Femur (tissue), 1 donor: ENCODE data around the gene OCIAD1.
"Not testable (repeated sequence)": the region's sequence is repeated elsewhere in the genome, so short reads cannot be mapped to it uniquely, and the experiment has no call there.

Experiments used
- DNase-seq: peaks from one replicate; pipeline ENCODE4 v3.0.0-alpha.2; 2017

Gene OCIAD1, protein sequence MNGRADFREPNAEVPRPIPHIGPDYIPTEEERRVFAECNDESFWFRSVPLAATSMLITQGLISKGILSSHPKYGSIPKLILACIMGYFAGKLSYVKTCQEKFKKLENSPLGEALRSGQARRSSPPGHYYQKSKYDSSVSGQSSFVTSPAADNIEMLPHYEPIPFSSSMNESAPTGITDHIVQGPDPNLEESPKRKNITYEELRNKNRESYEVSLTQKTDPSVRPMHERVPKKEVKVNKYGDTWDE

DNA sequence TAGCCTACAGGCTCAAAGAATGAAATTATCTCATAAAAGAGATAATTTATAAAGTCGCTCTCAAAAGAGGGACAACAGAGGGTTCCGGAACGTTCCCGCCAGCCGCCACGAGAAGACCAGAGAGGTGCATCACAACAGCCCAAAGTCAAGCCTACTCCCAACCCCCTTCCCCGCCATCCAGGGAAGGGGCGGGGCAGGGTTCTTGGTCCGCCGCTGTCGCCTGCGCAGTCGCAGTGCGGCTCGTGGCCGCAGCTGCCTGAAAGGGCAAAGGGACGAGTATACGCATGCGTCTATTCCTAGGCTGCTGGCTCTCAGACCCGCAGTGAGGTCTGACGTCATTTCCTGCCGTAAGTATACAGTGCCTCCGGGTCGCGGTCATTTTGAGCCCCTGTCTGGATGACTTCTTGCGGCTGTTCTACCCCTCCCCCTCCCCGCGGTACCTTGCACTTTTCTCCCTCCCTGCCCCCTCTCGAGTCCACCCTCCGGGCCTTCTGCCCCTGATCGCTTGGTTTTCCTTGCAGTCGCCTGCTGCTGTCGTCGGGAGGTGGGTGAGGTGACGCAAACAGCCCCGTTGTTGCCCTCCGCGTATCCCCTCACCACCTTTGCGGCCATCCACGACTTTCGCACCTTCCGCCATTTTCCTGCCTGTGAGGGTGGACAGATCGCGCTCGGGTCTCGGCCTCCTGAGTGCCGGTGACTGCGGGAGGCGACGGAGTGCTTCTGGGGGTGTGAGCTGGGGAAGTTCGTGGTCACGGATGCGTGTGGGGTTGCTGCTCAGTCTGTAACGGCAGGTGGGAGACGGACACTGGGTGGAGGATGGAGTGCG lies at the start of gene OCIAD1:
Gene OCIAD1, plus strand, starts transcription at position 383 of the 826 bp plus-strand sequence. CDS start 1,537 bp downstream, outside the sequence.
- DNase-seq = peak; percentile 98

DNA sequence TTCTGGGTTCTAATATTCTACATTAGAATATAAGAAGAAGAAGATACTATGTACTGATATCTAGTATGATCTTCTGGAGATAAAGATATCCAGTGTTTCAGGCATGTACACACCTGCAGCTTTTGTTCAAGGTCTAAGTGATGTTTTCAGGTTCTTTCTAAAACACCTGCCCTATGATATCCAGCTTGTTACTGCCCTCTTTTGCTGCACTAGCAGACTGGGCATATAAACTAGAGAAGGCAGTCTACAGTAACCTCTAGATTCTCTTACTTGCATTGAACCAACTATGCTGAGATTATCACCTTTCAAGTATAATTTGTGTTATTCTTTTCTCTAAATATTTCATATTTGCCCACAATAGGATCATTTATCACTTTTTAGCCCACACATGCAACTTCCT lies 48.9 kb upstream of the OCIAD1 start:
- no peak for DNase-seq

DNA sequence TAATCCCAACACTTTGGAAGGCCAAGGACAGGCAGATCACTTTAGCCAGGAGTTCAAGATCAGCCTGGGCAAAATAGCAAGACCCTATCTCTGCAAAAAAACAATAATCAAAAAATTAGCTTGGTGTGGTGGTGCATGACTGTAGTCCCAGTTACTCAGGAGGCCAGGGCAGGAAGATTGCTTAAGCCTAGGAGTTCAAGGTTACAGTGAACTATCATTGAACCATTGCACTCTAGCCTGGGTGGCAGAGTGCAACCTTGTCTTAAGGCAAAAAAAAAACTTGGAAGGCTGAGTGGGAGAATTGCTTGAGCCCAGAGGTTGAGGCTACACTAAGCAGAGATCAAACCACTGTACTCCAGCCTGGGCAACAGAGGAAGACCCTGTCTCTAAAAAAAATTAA lies 45.6 kb upstream of the OCIAD1 start:
- no peak for DNase-seq

DNA sequence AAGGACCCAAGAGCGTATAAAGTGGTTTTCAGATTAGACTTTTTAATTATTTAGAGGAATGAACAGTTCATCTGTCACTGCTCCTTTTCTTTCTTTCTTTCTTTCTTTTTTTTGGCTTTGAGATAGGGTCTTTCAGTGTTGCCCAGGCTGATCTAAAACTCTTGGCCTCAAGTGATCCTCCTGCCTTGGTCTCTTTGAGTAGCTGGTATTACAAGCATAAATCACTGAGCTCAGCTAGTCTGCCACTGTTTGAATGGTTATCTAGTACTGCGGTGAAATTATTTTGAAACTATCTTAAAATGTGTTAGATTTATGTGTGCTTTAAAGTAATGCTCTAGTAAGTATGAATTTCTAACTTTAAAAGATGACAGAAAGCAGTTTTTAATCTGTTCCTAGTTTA lies 44.3 kb upstream of the OCIAD1 start:
- no peak for DNase-seq

DNA sequence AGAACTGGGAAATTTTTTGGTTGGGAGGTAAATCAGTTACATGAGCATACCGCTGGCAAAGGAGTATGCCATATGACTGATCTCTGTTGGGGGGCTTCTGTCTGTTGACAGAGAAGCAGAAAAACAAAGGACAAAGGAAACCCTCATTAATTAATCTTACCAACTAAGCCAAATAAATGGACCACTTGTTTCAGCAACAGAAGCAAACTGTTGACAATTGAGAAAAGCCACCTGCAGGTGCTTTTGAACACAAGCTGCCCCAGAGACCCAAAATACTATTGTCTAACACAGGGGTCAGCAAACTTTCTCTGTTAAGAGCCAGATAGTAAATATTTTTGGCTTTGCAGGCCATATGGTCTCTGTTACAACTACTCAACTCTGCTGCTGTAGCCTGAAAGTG lies 43.8 kb upstream of the OCIAD1 start:
- DNase-seq = no peak

DNA sequence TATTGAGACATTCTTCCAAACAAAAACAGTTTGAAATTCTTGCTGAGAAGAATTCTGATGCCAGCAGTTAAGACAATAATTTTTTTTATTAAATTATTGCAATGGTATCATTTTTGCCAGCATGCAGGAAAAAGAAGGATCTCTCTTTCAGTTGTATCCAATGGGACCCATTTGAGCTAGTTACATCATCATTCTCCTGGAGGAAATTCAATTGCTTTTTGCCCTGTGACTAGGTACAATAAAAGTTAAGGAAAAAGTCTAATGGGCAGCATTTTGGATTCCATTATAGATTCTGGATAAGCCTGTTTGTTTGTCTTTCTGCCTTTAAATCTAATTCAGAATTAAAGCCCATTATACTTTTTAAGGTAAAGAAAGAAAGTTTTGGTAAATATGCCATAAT lies 40.3 kb upstream of the OCIAD1 start:
- no peak for DNase-seq

DNA sequence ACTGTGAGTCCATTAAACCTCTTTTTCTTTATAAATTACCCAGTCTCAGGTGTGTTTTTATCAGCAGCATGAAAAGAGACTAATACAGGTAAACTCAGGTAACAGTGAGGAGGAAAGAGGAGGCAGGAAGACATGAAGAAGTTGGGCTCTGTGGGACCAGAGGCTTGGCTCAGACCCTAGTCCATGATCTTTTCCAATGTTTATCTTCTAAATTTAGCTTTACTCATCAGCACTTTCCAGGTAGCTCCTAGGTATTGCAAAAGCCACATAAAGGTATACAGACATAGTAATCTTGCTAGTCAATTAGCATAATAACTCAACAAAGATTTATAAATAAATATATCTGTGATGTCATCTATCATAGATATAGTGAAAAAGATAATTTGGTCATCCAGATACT lies 39.6 kb upstream of the OCIAD1 start:
- no peak for DNase-seq

DNA sequence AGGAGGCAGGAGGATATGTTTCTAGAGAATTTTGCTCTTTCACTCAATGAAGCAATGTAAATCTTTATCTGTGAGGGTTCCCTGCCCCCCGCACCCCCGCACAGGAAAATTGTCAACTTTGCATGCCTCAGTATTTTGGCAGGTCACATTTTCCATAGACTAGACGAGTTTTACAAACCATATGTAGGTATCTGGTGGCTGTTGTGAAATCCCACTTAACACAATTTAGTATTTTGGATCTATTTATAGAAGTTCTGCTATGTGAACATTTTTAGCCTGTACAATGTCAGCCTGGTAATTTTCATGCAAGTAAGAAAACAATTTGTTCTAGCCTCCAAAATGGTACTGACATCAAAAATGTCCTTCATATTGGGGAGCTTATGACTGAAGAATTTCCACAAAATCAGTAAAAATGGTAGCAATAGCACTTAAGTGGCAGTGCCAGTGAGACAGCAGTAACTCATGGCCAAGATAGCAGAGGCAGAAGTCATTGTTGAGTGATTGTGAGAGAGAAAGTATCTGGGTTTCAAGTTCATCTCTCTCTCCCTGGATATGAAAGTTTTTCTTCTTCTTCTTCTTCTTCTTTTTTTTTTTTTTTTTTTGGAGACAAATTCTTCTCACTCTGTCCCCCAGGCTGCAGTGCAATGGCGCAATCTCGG lies 38.4 kb upstream of the OCIAD1 start:
- no peak for DNase-seq

DNA sequence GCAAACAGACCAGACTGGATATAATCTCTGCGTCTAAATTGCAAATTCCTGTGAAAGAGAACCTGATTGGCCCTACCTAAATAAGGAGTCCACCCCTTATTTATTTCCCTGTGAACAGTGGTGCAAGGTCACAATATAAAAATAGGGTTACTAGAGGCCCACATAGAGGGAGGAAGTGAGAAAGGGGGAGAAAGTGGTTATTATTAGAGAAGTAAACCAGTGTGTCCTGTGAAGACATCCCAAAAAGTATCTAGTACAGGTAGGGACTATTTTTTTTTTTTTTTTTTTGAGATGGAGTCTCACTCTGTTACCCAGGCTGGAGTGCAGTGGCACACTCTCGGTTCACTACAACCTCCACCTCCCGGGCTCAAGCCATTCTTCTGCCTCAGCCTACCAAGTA lies 35.8 kb upstream of the OCIAD1 start:
- no peak for DNase-seq

DNA sequence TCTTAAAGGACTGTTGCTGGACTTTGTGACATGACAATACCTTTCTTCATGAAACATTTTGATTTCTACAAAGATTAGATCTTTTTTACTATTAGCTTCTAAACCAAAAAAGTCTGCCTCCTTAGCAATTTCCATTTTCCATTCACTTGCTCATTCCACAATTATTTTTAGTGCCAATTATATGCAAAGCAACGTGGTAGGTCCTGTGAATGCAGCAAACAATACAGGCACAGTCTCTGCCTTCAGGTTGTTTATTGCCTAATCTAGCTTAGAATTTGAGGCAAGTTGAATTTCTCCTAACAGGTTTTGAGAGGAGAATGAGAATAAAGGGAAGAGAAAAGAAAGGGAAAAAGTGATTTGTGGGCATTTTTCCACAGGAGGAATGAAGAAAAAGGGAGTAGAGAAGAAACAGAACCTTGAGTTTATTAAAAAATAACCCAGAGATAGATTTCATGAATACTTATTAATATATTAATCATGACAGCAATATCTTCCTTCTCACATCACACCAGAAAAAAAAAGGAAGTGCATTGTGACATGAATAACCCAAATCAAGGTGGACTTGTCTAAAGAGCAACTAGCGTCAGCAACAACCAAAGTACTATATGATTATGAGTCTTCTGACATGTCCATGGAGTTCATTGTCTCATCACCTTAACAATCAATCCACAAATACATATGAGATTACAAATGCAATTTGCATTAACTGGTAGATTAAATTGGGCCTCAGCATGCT lies 34.5 kb upstream of the OCIAD1 start:
- no peak for DNase-seq

DNA sequence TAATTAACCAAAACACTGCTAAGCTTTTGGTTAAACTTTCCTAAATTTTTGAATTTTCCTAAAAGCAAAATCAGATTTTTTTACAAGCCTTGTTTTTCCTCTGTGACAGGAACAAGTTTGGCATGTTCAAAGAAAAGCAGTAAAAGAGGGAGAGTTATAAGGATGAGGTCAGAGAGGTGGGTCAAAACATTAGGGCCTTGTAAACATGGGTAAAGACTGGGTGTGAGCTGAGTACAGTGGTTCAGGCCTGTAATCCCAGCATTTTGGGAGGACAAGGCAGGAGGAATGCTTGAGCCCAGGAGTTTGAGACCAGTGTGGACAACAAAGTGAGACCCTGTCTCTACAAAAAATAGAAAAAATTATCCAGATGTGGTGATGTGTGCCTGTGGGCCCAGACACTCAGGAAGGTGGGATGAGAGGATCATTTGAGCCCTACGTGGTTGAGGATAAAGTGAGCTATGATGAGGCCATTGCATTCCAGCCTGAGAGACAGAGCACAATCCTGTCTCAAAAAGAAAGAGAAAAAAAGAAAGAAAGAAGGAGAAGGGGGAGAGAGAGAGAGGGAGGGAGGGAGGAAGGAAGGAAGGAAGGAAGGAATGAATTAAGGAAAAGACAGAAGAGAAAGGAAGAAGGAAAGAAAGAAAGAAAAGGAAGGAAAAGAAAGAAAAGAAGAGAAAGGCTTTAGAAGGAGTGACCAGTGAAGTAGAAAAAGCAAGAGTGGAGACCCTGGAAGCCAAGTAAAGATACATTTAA lies 33.8 kb upstream of the OCIAD1 start:
- DNase-seq = no peak

DNA sequence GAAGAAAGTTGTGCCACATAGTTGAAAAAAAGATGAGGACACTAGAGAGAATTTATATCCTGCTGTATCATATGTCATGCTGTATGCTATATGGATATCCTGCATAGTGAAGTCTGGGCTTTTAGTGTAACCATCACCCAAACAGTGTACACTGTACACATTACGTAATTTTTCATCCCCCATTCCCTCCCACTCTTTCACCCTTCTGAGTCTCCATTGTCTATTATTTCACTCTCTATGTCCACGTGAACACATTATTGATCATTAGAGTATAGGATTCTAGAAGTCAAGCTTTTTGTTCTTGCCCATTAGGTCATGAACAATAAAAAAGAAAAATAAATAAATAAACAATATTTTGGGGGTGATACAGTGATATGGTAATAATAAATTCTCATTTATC lies 32.8 kb upstream of the OCIAD1 start:
- no peak for DNase-seq

DNA sequence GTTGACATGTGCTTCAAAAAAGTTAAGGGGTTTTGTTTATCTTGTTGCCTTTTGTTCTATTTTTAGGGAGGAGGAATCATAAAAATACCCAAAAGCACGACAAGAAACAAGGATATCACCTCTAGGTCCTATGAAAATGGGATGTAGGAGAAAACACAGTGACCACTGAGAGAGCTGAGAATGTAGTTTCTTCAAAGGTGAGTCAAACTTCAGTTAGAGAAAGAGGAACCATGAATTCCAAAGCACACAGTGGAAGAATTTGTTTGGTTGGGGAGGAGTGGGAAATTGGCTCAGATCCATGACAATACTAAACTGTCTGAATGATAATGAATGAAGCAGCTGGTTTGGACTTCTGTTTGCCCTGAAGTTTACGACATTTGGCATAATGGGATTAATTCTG lies 31.7 kb upstream of the OCIAD1 start:
- DNase-seq = no peak

DNA sequence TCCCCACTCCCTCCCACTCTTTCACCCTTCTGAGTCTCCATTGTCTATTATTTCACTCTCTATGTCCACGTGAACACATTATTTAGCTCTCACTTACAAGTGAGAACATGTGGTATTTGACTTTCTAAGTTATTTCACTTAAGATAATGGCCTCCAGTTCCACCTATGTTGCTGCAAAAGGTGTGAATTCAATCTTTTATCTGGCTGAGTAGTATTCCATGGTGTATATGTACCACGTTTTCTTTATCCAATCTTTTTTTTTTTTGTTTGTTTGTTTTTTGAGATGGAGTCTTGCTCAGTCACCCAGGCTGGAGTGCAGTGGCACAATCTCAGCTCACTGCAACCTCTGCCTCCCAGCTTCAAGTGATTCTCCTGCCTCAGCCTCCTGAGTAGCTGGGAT lies 30.7 kb upstream of the OCIAD1 start:
- not testable (repeated sequence) for DNase-seq

DNA sequence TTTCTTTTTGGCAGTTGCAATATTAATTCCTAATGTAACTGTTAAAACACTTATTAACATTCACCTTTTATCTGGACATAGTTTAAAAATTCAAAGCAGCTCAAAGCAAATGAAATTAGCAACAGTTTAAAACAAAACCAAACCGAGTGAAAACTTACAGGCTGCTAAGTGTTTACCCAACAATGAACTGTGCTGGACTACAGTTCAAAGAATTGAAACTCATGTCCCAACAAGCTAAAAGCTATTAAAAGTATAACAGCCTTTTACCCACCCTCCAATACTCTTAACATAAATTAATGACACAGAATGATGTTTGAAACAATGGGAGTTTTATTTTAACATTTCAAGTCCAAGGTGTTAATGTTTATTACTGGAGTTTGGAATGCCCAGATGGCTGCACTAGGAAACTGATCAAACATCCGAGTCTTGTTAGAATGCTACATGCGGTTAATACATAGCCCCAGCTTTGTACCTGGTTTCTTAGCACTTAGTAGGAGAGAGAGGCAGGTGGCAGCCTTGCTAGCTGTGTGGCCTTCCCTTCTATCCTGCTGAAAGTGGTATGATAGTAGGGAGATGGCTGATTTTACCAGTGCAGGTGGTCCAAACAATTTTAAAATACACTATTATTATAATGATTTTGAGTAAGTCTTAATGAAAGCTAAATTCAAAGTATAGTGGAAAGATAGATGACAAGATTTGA lies 29.7 kb upstream of the OCIAD1 start:
- DNase-seq = no peak

DNA sequence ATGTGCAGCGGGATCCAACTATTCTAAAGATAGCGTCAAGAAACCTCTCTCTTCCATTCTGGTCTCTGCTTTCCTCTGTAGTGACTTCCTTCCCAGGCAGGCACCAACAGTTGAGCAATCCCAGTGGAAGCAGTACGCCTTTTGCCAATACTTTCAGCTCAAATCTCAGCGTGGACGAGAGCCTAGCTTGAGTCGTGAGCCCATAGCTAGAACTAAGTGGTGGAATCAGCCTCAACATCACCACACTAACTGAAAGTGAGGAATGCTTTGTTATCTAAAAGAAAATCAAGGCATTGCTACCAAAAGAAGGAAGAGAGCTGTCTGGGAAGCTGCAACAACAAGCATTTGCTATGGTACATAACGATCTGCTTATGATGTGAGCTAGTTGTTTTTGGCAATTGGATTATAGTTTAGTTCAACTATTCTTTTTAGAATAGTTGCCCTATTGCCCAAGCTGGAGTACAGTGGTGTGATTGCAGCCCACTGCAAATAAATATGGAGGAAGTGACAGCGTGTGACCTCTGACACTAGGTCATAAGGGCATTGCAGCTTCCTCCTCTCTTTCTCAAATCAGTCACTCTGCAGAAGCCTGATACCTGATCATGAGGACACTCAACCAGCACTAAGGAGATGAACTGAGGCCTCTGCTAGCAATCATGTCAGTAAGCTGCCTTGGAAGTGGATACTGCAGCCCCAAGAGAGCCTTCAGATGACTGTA lies 26.1 kb upstream of the OCIAD1 start:
- DNase-seq = no peak

DNA sequence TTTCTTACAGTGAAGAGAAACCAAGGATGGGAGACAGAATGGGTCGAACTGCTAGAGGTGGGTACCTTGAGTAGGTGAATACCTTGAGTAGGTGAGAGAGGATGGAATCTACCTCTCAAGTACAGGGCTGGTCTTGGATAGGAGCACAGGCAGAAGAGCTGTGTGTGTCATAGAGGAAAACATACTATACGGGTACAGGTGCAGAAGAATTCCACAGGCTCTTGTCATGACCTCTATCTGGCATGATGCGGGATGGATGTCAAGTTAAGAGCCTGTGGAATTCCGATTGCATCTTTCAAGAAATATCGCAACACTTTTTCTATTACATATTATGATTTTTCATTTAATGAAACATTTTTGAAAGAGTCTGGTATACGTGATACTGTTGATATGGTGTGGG lies 18.0 kb upstream of the OCIAD1 start:
- no peak for DNase-seq

DNA sequence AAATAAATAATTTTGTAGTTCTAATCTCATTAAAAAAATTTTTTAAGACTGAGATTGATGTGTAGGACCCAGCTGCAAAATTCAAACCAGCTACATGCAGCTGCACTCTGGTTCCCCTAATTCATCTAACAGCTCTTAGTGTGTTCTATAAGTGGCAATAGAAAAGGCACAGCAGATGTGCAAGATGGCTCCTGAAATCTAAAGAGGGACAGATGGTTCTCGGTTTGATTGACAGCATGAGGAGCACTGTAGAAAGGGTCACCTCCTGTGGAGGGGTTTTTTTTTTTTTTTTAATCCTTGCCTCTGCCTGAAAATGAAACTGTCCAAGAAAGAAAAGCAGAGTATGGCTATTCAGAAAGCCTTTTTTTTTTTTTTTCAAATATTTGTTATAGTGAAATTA lies 16.9 kb upstream of the OCIAD1 start:
- DNase-seq = no peak

DNA sequence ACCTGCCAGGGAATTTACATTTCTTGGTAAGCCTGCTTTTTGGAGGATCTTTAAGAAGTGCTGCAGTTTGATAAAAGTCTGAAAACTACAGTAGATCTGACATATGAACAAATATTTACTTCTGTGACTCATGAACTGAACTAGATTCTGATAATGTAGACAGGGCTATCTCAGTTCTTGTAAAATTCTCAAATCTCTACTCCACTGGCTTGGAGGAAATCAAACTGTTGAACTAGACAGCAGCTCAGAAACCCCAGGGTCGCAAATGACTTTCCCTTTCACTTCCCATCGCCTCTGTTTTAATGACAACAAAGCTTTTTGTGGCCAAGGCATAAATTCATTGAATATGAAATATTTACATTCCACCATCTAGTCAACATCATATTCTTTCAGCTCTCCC lies 15.4 kb upstream of the OCIAD1 start:
- DNase-seq = no peak

DNA sequence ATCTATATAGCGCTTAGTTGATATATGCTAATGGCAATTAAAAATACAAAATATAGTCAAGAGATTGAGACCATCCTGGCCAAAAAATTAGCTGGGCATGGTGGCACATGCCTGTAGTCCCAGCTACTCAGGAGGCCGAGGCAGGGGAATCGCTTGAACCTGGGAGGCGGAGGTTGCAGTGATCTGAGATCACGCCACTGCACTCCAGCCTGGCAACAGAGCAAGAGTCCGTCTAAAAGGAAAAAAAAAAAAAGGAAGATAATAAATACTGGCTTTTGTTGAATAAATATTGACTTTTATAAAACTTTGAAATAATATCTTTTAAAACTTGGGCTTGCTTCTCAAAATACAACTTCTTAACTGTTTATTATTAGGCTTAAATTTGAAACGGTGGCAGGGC lies 14.6 kb upstream of the OCIAD1 start:
- not testable (repeated sequence) for DNase-seq

DNA sequence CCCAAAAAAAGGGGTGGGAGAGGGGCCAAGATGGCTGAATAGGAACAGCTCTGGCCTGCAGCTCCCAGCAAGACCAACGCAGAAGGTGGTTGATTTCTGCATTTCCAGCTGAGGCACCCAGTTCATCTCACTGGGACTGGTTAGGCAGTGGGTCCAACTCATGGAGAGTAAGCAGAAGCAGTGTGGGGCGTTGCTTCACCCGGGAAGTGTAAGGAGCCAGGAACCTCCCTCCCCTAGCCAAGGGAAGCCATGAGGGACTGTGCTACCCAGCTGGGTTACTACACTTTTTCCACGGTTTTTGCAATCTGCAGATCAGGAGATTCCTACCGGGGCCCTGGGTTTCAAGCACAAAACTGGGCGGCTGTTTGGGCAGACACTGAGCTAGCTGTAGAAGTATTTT lies 13.9 kb upstream of the OCIAD1 start:
- no peak for DNase-seq
